ENCODE data around the gene SLC25A12. TPM values are rescaled to one million over a fixed set of nuclear protein-coding genes. Genes with fewer than 3 reads are reported as not detected.
A peak's percentile ranks its signal among the peaks of the same experiment; 100 is the strongest.

Gene SLC25A12
- polyA plus RNA-seq, 3 donors = 6.5 to 8.8 (median 7.0) TPM

DNA sequence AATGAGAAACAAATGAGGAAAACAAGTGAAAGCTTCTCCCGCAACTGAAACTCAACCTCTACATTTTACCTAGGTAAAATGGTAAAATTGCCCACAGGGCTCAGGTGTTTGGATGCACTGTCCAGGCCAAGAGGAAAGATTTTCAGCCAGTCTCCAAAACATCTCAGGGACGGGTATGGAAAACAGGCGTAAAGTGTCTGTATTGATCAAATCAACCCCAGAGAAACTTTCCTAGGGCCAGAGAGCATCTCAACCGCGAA is 27.9 kb upstream of the SLC25A12 start:
- WGBS (ENCODE audit: insufficient coverage) = 0% methylated on average over 2 of the region's 5 CpGs
- H3K4me3 Mint-ChIP-seq = peak overlapping the region; percentile 60 to 93
- Histone ChIP-seq H3K4me2 (replicated peaks; ENCODE audit: extremely low read depth, low read length, poor library complexity, severe bottlenecking) (peak overlapping the region; percentile 90), H4K20me1 (ENCODE audit: insufficient read depth, low read length) (no peaks in the 10 kb centered on the region), H3K27ac (ENCODE audit: low read depth in 1 of 2, low read length in 2 of 2) (peak overlapping the region in 1 of 2 donors; percentile 86), H2AFZ (ENCODE audit: insufficient read depth, low read depth, low read length, poor library complexity, severe bottlenecking) (peak overlapping the region; percentile 78), H3K79me2 (ENCODE audit: insufficient read depth, low read length) (peaks cover 45% of the 10 kb centered on the region), H3K27me3 (ENCODE audit: control insufficient read depth in 2 of 2, insufficient read depth in 2 of 2, low read length in 2 of 2) (no peaks in the 10 kb centered on the region), H3K36me3 (replicated peaks in 1 of 2; ENCODE audit: control insufficient read depth in 1 of 2, insufficient read depth in 2 of 2, low read length in 2 of 2) (peaks cover 5 to 17% of the 10 kb centered on the region in 2 donors), H3K4me1 (ENCODE audit: control insufficient read depth in 1 of 2, insufficient read depth in 2 of 2, low read length in 2 of 2) (peaks cover 18 to 33% of the 10 kb centered on the region in 2 donors), H3K9me3 (replicated peaks in 1 of 2; ENCODE audit: control insufficient read depth in 1 of 2, insufficient read depth in 1 of 2, low read length in 2 of 2) (no peaks in the 10 kb centered on the region), H3K9ac (ENCODE audit: insufficient read depth, low read length, poor library complexity, severe bottlenecking) (peak overlapping the region; percentile 75), H3K4me3 (replicated peaks in 1 of 3; ENCODE audit: low read depth in 2 of 3, low read length in 3 of 3) (peak overlapping the region in 2 of 3 experiments; percentile 4 to 87)
- peaks cover 0 to 3% (median 0%) of the 10 kb centered on the region in 7 donors for H3K9me3 Mint-ChIP-seq
- H3K27ac Mint-ChIP-seq = peak overlapping the region; percentile 31 to 99 (median 98)
- H3K4me1 Mint-ChIP-seq = peaks cover 22% of the 10 kb centered on the region
- intact Hi-C loops (cut with micrococcal nuclease) = loop anchor here in 1 of 2 donors (10.0 kb wide), 1 partner anchor 237 kb away; the partner anchor contains the start of gene DYNC1I2
- TF ChIP-seq, protein P1, sequence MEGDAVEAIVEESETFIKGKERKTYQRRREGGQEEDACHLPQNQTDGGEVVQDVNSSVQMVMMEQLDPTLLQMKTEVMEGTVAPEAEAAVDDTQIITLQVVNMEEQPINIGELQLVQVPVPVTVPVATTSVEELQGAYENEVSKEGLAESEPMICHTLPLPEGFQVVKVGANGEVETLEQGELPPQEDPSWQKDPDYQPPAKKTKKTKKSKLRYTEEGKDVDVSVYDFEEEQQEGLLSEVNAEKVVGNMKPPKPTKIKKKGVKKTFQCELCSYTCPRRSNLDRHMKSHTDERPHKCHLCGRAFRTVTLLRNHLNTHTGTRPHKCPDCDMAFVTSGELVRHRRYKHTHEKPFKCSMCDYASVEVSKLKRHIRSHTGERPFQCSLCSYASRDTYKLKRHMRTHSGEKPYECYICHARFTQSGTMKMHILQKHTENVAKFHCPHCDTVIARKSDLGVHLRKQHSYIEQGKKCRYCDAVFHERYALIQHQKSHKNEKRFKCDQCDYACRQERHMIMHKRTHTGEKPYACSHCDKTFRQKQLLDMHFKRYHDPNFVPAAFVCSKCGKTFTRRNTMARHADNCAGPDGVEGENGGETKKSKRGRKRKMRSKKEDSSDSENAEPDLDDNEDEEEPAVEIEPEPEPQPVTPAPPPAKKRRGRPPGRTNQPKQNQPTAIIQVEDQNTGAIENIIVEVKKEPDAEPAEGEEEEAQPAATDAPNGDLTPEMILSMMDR (IDR thresholded peaks at IDR 0.05) = no peak
- H3K27me3 Mint-ChIP-seq (ENCODE audit: low read depth in 3 of 3) = peaks cover 0 to 1% (median 0%) of the 10 kb centered on the region in 3 donors
- no peak for DNase-seq
- peaks cover 11 to 14% of the 10 kb centered on the region in 2 donors for H3K36me3 Mint-ChIP-seq

DNA sequence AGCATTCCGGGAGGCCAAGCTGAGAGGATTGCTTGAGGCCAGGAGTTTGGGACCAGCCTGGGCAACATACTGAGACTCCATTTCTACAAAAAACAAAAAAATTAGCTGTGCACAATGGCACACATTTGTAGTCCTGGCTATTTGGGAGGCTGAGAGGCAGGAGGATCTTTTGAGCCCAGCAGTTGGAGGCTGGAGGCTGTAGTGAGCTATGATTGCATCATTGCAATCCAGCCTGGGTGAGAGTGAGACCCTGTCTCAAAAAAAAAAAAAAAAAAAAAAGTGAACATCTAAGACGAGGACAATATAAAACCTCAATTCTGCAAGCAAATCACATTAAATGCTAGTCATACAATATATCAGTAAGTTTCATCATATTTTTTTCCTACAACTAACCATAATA is 25.4 kb upstream of the SLC25A12 start:
- no peak for DNase-seq
- Mint-ChIP-seq H3K4me1 (peaks cover 20% of the 10 kb centered on the region), H3K4me3 (no peak overlapping the region), H3K36me3 (peaks cover 0 to 2% of the 10 kb centered on the region in 2 donors), H3K27me3 (ENCODE audit: low read depth in 3 of 3) (peaks cover 0 to 1% (median 0%) of the 10 kb centered on the region in 3 donors), H3K27ac (no peak overlapping the region), H3K9me3 (peaks cover 0 to 3% (median 0%) of the 10 kb centered on the region in 7 donors)
- Histone ChIP-seq H3K9ac (ENCODE audit: insufficient read depth, low read length, poor library complexity, severe bottlenecking) (no peak overlapping the region), H4K20me1 (ENCODE audit: insufficient read depth, low read length) (no peaks in the 10 kb centered on the region), H3K9me3 (replicated peaks in 1 of 2; ENCODE audit: control insufficient read depth in 1 of 2, insufficient read depth in 1 of 2, low read length in 2 of 2) (no peaks in the 10 kb centered on the region), H2AFZ (ENCODE audit: insufficient read depth, low read depth, low read length, poor library complexity, severe bottlenecking) (no peak overlapping the region), H3K27me3 (ENCODE audit: control insufficient read depth in 2 of 2, insufficient read depth in 2 of 2, low read length in 2 of 2) (no peaks in the 10 kb centered on the region), H3K27ac (ENCODE audit: low read depth in 1 of 2, low read length in 2 of 2) (no peak overlapping the region), H3K79me2 (ENCODE audit: insufficient read depth, low read length) (peaks cover 21% of the 10 kb centered on the region), H3K4me2 (replicated peaks; ENCODE audit: extremely low read depth, low read length, poor library complexity, severe bottlenecking) (no peak overlapping the region), H3K4me3 (replicated peaks in 1 of 3; ENCODE audit: low read depth in 2 of 3, low read length in 3 of 3) (no peak overlapping the region), H3K4me1 (ENCODE audit: control insufficient read depth in 1 of 2, insufficient read depth in 2 of 2, low read length in 2 of 2) (peaks cover 18 to 25% of the 10 kb centered on the region in 2 donors), H3K36me3 (replicated peaks in 1 of 2; ENCODE audit: control insufficient read depth in 1 of 2, insufficient read depth in 2 of 2, low read length in 2 of 2) (no peaks in the 10 kb centered on the region)
- intact Hi-C loops (cut with micrococcal nuclease) = no loop called here
- TF ChIP-seq, protein P1 (IDR thresholded peaks at IDR 0.05) = no peak
- WGBS (ENCODE audit: insufficient coverage) = no CpG with 5 or more reads among the region's 2 CpGs

Measured in CD14-positive monocyte (primary cell).